ENCODE results near the gene RUSF1. TPM values are rescaled to one million over a fixed set of nuclear protein-coding genes. Genes with fewer than 3 reads are reported as not detected.

Gene RUSF1
- total and polyA plus RNA-seq, 9 of the 15 experiments (the other 6 are each of a cell fraction or from before 2014, with no cell fraction given) = 0.80 to 52.8 (median 27.6) TPM

GRCh38 chr16:31458844-31459686, 49.1 kb downstream of the RUSF1 start, which contains the start of gene ARMC5 (continued):
- TF ChIP-seq ZNF609 (CRISPR knock-in tag; IDR thresholded peaks at IDR 0.05; ENCODE audit: borderline replicate concordance) (0 out of 2 replicates have a peak, but pooled peaks have one; percentile 28), POLR2A (conservative IDR thresholded peaks at IDR 0.05) (peak; percentile 97), DDX20 (tag; IDR thresholded peaks at IDR 0.05; ENCODE audit: low read depth) (no peak), ARID1B (IDR thresholded peaks at IDR 0.05) (0 out of 2 replicates have a peak, but pooled peaks have one; percentile 18), HMGN3 (IDR thresholded peaks at IDR 0.05; ENCODE audit: borderline replicate concordance, extremely low read depth, insufficient read length, low read depth, low read length) (peak; percentile 40), CUX1 (CRISPR knock-in tag; IDR thresholded peaks at IDR 0.05) (no peak), TAF7 (tag; IDR thresholded peaks at IDR 0.05) (peak; percentile 97), E2F6 (IDR thresholded peaks at IDR 0.05; ENCODE audit: borderline replicate concordance in 1 of 2, extremely low read depth in 1 of 2, insufficient read depth in 1 of 2, insufficient read length in 1 of 2, low read depth in 1 of 2, low read length in 1 of 2, poor library complexity in 1 of 2, severe bottlenecking in 1 of 2) (peak; percentile 86 to 87), NR4A1 (CRISPR knock-in tag; IDR thresholded peaks at IDR 0.05) (peak; percentile 91; the same call in 1 of the 2 replicates), NR4A1 (tag; IDR thresholded peaks at IDR 0.05) (no peak), ELK3 (CRISPR knock-in tag; IDR thresholded peaks at IDR 0.05) (0 out of 2 replicates have a peak, but pooled peaks have one; percentile 22), ZNF232 (CRISPR knock-in tag; IDR thresholded peaks at IDR 0.05) (peak; percentile 81; the same call in 1 of the 2 replicates), EWSR1 (IDR thresholded peaks at IDR 0.05; ENCODE audit: borderline replicate concordance, low read depth, partially characterized antibody) (no peak)

Data from K562 (cell line).